Measurements from ENCODE around the gene SORBS1. TPM values are rescaled to one million over a fixed set of nuclear protein-coding genes. Genes with fewer than 3 reads are reported as not detected.

SORBS1 gene
- total and polyA plus RNA-seq, 2 of the 13 experiments (the other 11 are each of a cell fraction or from before 2014, with no cell fraction given): 16.8 to 39.8 TPM

- TF ChIP-seq HMGXB4 (CRISPR knock-in tag; IDR thresholded peaks at IDR 0.05; ENCODE audit: borderline replicate concordance in 1 of 2, low read depth in 1 of 2): peak in 1 of 2 experiments; percentile 65; a peak in 1 of 4 replicates
- peak; percentile 29; the same call in 1 of the 2 replicates for TF ChIP-seq SAP130 (CRISPR knock-in tag; IDR thresholded peaks at IDR 0.05; ENCODE audit: low read depth)
- peak; percentile 61; the same call in 1 of the 2 replicates for TF ChIP-seq ZNF775 (CRISPR knock-in tag; IDR thresholded peaks at IDR 0.05; ENCODE audit: borderline replicate concordance)
- TF ChIP-seq ZNF574 (CRISPR knock-in tag; IDR thresholded peaks at IDR 0.05): peak; percentile 30; the same call in 1 of the 2 replicates
- TF ChIP-seq ZNF605 (CRISPR knock-in tag; IDR thresholded peaks at IDR 0.05): 0 out of 2 replicates have a peak, but pooled peaks have one; percentile 55
- TF ChIP-seq ZUFSP (CRISPR knock-in tag; IDR thresholded peaks at IDR 0.05; ENCODE audit: borderline replicate concordance): no peak
- peak; percentile 45; the same call in 1 of the 2 replicates for TF ChIP-seq MEIS1 (CRISPR knock-in tag; IDR thresholded peaks at IDR 0.05; ENCODE audit: borderline replicate concordance)
- TF ChIP-seq GLMP (CRISPR knock-in tag; IDR thresholded peaks at IDR 0.05; ENCODE audit: borderline replicate concordance): no peak
- peak; percentile 24; the same call in 1 of the 2 replicates for TF ChIP-seq ZFX (CRISPR knock-in tag; IDR thresholded peaks at IDR 0.05; ENCODE audit: low read depth)
- TF ChIP-seq ARID2 (CRISPR knock-in tag; IDR thresholded peaks at IDR 0.05; ENCODE audit: borderline replicate concordance): 0 out of 2 replicates have a peak, but pooled peaks have one; percentile 42
- peak; percentile 55 for TF ChIP-seq ZNF883 (CRISPR knock-in tag; IDR thresholded peaks at IDR 0.05; ENCODE audit: not compliant biosample characterization)
- TF ChIP-seq KDM3A (CRISPR knock-in tag; IDR thresholded peaks at IDR 0.05; ENCODE audit: low read depth): 0 out of 2 replicates have a peak, but pooled peaks have one; percentile 17
- peak; percentile 65 for TF ChIP-seq CTCF (CRISPR knock-in tag; IDR thresholded peaks at IDR 0.05)
- TF ChIP-seq ZNF282 (IDR thresholded peaks at IDR 0.05; ENCODE audit: partially characterized antibody): no peak
- no peak for TF ChIP-seq SOX6 (IDR thresholded peaks at IDR 0.05)
- TF ChIP-seq SOX6 (CRISPR knock-in tag; IDR thresholded peaks at IDR 0.05): peak; percentile 36; the same call in 1 of the 2 replicates
- peak; percentile 33 for TF ChIP-seq STAG1 (CRISPR knock-in tag; IDR thresholded peaks at IDR 0.05)
- TF ChIP-seq SMC3 (IDR thresholded peaks at IDR 0.05; ENCODE audit: low read length): peak; percentile 22; the same call in 1 of the 2 replicates
Observed at GRCh38 chr10:95289003-95289920, 271.9 kb downstream of the SORBS1 start (continued).
